KMS-11 (cell line): Measurements from ENCODE around the gene NANOS2.

ENCODE experiments used
- H2AFZ ChIP-seq: fragments of 200-600 bp; sonication (generic); 2 replicates; pipeline ENCODE4 v1.6.1; 2016; ENCODE audit warnings: antibody characterized with exemption, mixed run types, low read depth
- H3K27ac ChIP-seq: fragments of 200-600 bp; sonication (generic); 2 replicates; pipeline ENCODE4 v1.6.1; 2016; ENCODE audit warnings: mild to moderate bottlenecking, mixed run types
- H3K27me3 ChIP-seq: fragments of 200-600 bp; sonication (generic); 2 replicates; pipeline ENCODE4 v1.6.1; 2017; ENCODE audit warnings: mild to moderate bottlenecking, low read depth, mixed run types, moderate library complexity; ENCODE audit not compliant: insufficient read depth
- H3K36me3 ChIP-seq: fragments of 200-600 bp; sonication (generic); 2 replicates; pipeline ENCODE4 v1.6.1; 2017; ENCODE audit warnings: mild to moderate bottlenecking, mixed run types; ENCODE audit not compliant: insufficient read depth
- H3K4me1 ChIP-seq: fragments of 200-600 bp; sonication (generic); 2 replicates; pipeline ENCODE4 v1.6.1; 2016; ENCODE audit warnings: mild to moderate bottlenecking, low read depth, mixed run types; ENCODE audit not compliant: poor library complexity, severe bottlenecking
- H3K4me2 ChIP-seq: fragments of 200-600 bp; sonication (generic); 2 replicates; pipeline ENCODE4 v1.7.0; 2016; ENCODE audit warnings: mild to moderate bottlenecking, mixed run types
- H3K4me3 ChIP-seq: fragments of 200-600 bp; sonication (generic); IDR thresholded peaks from 2 replicates; pipeline ENCODE4 v1.6.1; 2017; ENCODE audit warnings: low read depth, low read length, mixed read lengths; ENCODE audit not compliant: insufficient read depth
- H3K79me2 ChIP-seq: fragments of 200-600 bp; sonication (generic); 2 replicates; pipeline ENCODE4 v1.6.1; 2016; ENCODE audit warnings: low read depth, mixed run types; ENCODE audit not compliant: insufficient read depth
- H3K9ac ChIP-seq: fragments of 200-600 bp; sonication (generic); 2 replicates; pipeline ENCODE4 v1.6.1; 2016; ENCODE audit warnings: mild to moderate bottlenecking, mixed run types
- H4K20me1 ChIP-seq: fragments of 200-600 bp; sonication (generic); 2 replicates; pipeline ENCODE4 v1.6.1; 2016; ENCODE audit warnings: mild to moderate bottlenecking, mixed run types; ENCODE audit not compliant: insufficient read depth
- CTCF ChIP-seq: fragments of 200-600 bp; sonication (generic); conservative IDR thresholded peaks from 2 replicates; pipeline ENCODE4 v1.6.1; 2017; ENCODE audit warnings: low read depth, mild to moderate bottlenecking, antibody characterized with exemption, low read length, moderate library complexity, mixed read lengths

Gene NANOS2

DNA sequence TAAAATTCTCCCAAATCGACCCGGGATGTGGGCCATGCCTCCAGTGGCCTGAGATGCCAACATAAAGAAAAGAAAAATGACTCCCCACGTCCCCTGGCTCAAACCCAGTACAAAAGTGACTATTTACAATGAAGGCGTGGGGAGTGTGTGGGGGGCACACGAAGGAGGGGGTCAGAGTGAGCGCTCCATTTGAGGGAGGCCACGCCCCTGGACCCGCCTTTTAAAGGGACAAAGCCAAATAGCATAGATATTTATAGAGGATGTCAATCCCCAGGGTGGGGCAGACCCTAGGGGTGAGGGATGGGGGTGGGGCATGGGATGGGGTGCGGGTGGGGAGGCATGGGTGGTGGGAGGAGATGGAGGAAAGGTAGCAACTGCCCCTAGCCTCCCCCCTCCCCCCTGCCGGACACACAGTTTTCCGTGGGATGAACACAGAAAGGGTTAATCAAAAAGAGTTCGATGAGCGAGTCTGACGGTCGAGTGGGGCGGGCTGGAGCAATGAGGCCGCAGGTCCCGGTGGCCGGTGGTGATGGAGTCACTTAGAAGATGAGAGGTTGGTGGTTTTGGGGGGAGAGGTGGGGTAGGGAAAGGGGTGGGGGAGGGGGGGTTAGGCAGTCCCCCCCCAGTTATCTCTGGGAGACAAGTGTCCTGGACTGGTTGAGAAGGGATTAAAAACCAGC, 20.1 kb upstream of the NANOS2 start:
- H3K79me2 ChIP-seq: no peaks in the 10 kb centered on the region
- H3K4me1 ChIP-seq: no peaks in the 10 kb centered on the region
- no peak overlapping the region for H3K4me3 ChIP-seq
- H3K9ac ChIP-seq: no peak overlapping the region
- H4K20me1 ChIP-seq: no peaks in the 10 kb centered on the region
- TF ChIP-seq CTCF: no peak
- no peaks in the 10 kb centered on the region for H3K36me3 ChIP-seq
- peaks cover 88% of the 10 kb centered on the region for H3K27me3 ChIP-seq
- no peak overlapping the region for H2AFZ ChIP-seq
- no peak overlapping the region for H3K27ac ChIP-seq
- H3K4me2 ChIP-seq: no peak overlapping the region

DNA sequence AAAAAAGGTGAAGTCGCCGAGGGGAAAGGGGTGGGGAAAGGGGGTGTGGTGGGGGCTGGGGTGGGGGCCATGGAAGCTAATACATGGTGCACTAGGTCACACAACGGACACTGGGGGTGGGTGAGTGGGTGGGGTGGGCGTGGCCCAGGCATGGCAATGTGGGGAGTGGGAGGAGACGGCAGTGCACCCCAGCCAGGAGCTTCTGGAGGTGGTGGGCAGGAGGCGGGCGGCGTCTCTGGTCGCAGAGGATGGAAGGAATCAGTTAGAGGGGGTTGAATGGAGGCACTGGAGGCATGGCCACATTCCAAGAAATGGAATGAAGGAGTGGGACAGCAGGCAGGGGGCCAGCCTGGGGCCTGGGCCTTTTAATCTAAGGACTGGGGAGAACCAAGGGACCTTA, 19.2 kb upstream of the NANOS2 start:
- Histone ChIP-seq H3K4me1 (no peaks in the 10 kb centered on the region), H3K9ac (no peak overlapping the region), H3K27me3 (peaks cover 96% of the 10 kb centered on the region), H3K27ac (no peak overlapping the region), H3K4me2 (no peak overlapping the region), H3K4me3 (no peak overlapping the region), H3K79me2 (no peaks in the 10 kb centered on the region), H3K36me3 (no peaks in the 10 kb centered on the region), H2AFZ (no peak overlapping the region), H4K20me1 (no peaks in the 10 kb centered on the region)
- TF ChIP-seq CTCF: no peak

DNA sequence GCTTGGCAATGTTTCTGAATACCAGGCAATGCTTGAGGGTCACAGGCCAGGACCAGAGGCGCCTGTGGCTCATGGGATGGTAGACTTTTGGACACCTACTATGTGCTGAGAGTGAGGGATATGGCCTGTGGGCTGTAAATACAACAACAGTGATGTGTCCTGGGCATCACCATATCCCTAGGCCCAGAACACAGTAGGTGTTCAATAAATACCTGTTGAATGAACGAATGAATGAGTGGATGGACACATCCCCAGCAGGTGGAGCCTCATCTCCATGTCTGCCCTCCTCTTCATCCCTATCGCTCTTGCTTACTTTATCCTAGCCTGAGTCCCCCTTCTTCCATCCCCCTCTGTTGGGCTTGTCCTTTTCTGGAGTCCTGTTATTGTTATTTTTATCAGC, 16.5 kb upstream of the NANOS2 start:
- H3K4me3 ChIP-seq: no peak overlapping the region
- no peak for TF ChIP-seq CTCF

GRCh38 chr19:45929247-45929646, 14.7 kb upstream of the NANOS2 start:
- no peak for TF ChIP-seq CTCF
- Histone ChIP-seq H2AFZ (no peak overlapping the region), H3K79me2 (no peaks in the 10 kb centered on the region), H4K20me1 (no peaks in the 10 kb centered on the region), H3K36me3 (no peaks in the 10 kb centered on the region), H3K4me2 (no peak overlapping the region), H3K9ac (no peak overlapping the region), H3K4me1 (peaks cover 4% of the 10 kb centered on the region), H3K27me3 (peaks cover 59% of the 10 kb centered on the region), H3K27ac (no peak overlapping the region), H3K4me3 (no peak overlapping the region)

More for the DNA sequence above, 16.5 kb upstream of the NANOS2 start:
- H2AFZ ChIP-seq: no peak overlapping the region
- H3K27ac ChIP-seq: no peak overlapping the region
- no peaks in the 10 kb centered on the region for H3K79me2 ChIP-seq
- peaks cover 4% of the 10 kb centered on the region for H3K4me1 ChIP-seq
- H4K20me1 ChIP-seq: no peaks in the 10 kb centered on the region
- no peak overlapping the region for H3K9ac ChIP-seq
- no peaks in the 10 kb centered on the region for H3K36me3 ChIP-seq
- H3K4me2 ChIP-seq: no peak overlapping the region
- H3K27me3 ChIP-seq: peaks cover 75% of the 10 kb centered on the region
